OCI-M2 (cell line): ENCODE measurements around the gene PRXL2A.
A peak's percentile ranks its signal among the peaks of the same experiment; 100 is the strongest.

ENCODE experiments used
- DNase-seq: peaks from one replicate; lab custom pipeline; 2025; ENCODE audit not compliant: unreplicated experiment; lab: John Stamatoyannopoulos, UW

Gene PRXL2A

DNA sequence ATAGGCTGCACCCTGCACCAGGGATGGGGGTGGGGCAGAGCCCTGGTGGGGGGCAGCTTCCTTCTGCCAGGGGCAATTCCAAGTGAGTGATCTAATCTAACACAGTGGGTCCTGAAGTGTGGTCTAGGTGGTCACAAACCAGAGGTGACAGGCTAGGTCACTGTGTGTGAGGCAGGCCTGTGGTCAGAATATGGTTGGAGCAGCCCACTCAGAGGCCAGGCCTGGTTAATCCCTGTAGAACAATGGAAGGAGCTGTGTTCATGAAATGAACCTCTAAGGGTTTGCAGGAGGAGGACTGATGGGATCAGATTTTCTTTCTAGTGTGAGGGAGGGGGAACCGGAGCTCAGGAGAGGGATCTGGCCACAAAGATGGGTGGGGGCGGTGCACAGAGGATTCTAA, 35.8 kb downstream of the PRXL2A start:
- DNase-seq = no peak

GRCh38 chr10:80444646-80445319, 36.4 kb downstream of the PRXL2A start:
- peak; percentile 36 for DNase-seq

DNA sequence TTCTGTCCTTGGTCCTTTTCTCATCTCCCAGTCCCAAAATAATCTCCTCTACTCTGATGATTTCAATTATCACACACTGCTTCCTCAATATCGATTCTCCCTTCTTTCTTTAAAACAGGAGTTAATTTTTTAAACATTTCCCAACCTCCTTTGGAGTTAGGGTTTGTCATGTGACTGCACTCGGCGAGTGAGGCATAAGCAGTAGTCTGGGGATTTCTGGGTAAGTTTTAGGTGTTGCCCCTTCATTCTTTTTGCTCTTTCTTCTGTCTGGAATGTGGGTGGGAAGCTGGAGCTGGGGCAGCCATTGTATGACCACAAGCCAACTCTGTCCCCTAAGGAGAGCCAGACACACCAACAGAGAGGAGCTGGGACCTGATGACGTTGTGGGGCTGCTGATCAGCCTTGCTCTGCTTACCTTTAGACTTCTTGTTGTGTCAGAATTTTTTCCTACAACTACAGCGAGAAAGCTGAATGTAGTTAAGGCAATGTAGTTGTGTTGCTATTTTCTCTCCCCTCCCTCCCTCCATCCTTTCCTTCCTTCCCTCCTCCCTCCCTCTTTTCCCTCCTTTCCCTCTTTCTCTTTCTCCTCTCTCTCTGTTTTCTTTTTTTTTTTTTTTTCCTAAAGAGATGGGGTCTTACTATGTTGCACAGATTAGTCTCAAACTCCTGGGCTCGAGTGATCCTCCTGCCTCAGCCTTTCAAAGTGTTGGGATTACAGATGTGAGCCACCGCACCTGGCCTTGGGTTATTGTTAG, 39.3 kb downstream of the PRXL2A start:
- no peak for DNase-seq

DNA sequence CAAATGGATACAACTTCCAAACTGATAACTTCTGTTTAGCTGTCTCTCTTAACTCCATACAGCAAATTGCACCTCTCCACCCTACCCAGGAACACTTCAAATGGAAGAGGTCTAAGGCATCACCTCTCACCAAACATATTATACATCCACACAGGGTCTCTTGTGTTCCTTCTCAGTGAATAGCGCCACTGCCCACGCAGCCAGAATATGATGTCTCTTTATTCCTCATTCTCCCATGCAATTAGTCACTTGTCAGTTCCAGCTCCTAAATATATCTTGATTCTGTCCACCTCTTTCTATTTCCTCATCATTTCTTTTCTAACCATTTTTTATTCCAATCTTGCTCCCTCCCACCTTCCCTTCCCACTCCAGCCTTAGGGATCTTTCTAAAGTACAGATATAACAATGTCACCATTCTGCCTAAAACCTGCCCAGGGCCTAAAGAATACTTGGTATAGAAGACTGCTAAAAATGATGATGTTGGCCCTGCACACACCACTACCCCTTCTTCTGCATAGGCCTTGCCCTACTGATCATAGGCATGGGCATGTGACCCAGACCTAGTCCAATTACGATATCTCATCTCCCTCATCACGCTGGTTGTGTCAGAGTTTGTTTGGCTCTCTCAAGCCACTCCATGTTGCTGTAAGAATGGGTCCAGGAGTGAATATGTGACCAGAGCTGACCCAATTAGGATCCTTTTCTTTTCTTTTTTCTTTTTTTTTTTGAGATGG, 40.0 kb downstream of the PRXL2A start:
- no peak for DNase-seq

DNA sequence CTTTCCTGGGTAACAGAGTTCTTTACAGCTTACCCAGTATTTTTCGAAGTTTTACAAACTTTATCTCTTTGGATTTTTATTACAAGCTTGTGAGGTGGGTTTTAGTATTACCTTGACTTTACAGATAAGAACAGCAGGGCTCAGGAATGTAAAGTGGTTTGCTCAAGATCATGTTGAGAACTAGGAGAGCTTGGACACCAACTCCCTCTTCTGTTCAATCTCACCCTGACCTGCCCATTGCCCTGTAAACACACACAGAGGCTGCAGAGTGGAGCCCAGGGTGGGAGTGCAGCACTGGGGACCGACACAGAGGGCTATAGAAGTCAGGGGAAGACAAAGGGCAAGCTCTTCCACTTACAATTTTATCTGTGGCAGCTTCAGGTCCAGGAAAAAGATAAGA, 41.2 kb downstream of the PRXL2A start:
- no peak for DNase-seq

DNA sequence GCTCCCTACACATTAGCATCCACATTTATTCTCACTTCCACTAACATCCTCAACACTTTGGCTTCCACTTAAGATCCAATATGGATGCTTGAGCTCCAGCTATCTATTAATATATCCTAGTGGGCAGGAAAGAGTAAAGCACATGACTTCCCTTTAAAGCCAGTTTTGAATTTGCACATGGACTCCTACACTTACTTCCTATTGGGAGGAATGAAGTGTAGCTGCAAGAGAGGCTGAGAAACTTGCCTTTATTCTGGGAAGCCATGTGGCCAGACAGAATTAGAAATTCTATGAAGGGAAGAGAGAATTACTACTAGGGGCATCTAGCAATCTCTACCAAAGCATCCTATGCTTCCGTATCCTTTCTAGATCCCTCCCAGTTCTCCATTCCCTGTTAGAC, 42.8 kb downstream of the PRXL2A start:
- no peak for DNase-seq

GRCh38 chr10:80452069-80452468, 43.7 kb downstream of the PRXL2A start:
- no peak for DNase-seq

- no peak for DNase-seq
These were observed 44.3 kb downstream of the PRXL2A start for GRCh38 chr10:80452640-80453039.

DNA sequence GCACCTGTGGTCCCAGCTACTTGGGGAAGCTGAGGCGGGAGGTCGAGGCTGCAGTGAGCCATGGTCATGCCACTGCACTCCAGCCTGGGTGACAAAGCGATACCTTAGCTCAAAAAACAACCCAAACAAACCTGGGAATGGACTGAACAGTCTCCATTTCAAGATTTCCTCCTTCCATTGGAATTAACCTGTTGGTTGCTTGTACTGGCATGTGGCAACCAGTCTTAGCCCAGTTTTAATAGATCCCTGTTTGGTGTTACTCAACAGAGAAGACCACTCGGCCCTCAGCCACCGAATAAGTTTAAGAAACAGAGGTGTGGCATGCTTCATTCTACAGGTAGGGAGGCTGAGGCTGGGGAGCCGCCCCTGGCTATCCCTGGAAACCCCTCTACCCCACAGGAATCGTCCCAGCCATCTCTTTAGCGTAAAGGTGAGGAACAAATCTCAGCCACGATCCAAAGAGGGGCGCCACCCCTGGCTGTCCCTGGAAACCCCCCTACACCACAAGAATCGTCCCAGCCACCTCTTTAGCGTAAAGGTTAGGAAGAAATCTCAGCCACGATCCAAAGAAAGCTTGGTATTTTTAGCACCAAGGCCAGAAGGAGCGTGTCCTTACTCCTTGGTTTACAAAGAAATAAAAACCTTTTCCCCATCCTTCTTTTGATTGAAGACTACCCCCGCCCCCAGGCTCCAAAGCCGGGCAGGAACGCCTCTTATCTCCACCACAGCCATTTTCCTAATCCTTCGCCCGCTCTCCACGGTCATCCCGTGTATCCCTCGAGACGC, 44.9 kb downstream of the PRXL2A start:
- DNase-seq = no peak

DNA sequence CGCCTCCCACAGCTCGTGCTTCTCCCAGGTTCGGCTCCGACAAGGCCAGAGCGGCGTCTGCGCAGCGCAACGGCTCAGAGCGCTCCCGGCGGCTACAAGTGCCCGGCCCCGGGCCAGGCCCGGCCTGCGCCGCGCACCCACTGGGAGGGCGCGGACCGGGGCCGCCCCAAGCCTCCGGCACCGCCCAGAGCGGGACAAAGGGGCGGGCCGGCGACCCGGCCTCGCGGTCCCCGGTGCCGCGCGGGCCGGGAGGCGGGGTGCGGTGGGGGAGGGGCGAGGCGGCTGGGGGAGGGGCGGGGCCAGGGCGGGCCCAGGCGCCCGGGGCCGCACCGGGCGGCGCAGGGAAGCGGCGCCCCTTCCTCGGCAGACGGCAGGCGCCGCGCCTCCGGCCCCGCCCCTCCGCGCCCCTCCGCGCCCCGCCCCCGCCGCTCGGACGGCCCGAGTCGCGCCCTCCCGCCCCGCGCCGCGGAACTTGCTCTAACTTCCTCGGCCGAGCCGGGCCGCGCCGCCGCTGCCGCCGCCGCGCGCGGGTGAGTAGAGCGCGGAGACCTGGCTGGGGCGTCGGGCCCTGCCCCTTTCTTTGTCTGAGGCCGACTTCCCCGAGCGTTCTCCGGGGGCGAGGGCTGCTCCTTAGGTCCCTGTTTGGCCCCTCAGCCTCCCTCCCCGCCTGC, 45.6 kb downstream of the PRXL2A start, which contains the start of gene TSPAN14:
TSPAN14 (plus strand) TSS at position 469 of the 671 bp plus-strand sequence. CDS start 34,924 bp downstream, outside the sequence.
- no peak for DNase-seq

DNA sequence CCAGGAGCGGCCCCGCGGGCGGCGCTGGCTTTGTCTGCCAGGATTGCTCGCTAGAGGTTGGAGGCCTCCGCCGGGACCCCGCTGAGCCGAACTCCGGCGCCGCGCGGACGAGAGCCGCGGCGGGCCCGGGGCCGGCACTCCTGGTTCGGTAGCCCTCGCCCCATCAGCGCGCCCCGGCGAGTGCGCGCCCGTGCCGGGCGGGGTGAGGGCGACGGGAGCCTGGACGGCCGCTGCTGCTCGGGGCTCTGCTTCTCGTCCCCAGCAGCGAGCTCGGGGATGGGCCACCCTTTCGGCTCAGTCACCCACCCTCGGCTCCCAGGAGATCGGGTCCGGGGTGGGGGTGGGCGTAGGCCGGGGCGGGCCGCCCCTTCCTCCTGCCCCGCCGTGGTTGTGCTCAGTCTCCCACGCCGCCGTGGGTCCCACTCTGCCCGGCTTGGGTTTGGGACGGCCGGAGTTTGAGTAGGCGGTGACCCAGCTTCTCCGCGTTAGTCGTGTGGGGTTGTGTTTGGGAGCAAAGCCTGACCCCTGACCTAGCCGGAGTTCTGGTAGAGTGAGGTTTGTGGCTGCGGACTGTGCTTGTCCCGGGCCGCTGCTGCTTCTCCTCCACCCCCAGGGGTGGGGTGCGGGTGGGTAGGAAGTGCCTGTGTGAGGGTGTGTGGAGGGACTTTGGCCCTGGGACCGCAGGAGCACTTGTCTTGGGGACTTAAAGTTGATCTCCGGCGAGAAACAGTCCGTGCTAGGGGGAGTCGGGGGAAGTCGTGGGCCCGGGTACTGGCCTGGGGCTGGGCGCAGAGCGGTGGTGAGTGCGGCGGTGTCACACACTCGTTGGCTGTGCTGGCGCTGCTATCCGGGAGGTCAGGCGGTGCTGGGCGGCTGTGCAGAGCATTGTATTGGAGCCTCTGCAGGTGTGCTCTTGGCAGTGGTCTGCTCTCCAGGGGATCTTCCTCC, 46.4 kb downstream of the PRXL2A start:
- no peak for DNase-seq

DNA sequence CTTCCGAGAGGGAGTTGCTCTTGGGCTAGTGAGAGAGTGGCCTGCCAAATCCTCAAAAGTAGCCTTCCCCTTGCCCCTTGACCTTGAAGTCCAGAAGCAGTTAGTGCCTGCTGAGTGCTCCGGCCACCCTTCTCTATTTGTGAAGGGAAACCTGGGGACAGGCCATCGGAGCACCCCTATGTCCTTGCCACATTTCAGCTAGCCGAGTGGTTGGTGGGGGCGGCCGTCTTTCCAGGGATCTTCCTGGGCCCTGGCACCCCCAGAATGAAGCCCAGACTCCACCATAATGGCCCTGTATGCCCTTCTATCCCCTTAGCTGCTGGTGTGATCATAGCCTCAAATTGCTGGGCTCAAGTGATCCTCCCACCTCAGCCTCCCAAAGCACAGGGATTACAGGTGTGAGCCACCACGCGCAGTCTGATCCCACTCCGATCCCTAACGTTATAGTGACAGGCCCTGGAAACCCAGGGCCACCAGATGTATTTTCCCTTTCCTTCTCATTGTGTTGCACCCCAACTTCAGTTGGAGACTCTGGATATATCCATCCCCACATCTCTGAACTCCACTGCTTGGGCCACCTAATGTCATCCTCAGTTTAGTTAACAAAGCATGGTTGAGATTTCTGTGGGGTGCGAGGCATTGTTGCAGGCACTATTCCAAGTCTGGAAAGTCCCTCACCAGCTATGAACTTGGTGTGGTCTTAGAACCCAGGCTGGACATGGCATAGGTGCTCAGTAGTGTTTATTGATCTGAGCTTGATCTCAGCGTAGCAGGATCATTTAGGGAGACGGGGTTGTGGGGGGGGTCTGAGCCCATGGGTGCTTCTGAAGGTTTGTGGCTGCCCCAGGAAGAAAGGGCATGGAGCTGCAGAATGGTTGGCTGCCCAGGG, 47.4 kb downstream of the PRXL2A start:
- no peak for DNase-seq

DNA sequence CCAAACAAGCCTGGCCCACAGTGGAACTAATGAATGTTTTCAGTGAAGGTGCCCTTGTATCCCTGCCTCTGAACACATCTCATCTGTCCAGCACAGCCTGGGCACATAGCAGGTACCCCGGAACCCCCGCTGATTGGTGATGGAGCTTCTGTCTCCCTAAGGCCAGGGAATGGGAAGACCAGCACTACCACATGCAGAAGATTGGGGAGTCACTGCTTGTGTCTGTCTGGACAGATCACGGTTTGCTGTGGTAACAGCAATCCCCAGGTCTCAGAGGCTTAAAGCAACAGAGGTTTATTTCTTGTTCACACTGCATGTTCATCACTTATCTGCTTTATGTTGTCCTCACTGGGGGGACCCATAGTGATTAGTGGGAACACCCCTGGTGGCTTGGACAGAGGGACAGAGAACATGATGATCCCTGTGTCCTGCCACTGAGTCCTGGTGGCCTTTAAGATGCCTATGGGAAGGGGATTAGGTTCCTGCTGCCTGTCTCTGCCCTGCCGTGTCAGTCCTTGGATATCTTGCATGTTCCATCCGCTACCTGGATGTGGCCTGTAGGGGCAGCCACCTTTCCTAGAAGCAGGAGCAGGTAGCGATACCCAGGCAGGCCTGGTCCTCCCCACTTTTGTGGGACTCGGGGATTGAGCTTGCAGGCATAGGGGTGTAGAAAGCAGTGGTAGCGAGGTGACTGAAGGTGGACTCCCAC, 49.4 kb downstream of the PRXL2A start:
- DNase-seq = no peak

GRCh38 chr10:80458263-80458625, 49.9 kb downstream of the PRXL2A start:
- DNase-seq = no peak

GRCh38 chr10:80458638-80459037, 50.3 kb downstream of the PRXL2A start:
- no peak for DNase-seq

- DNase-seq = peak; percentile 43
These were observed 50.9 kb downstream of the PRXL2A start for GRCh38 chr10:80459047-80459865.
